ENCODE measurements around the gene ZFP36L2.

ZFP36L2 gene

GRCh38 chr2:43246641-43247040 is 20.2 kb upstream of the ZFP36L2 start:
- DNase-seq: no peak

- DNase-seq: no peak
These were observed 15.2 kb upstream of the ZFP36L2 start for GRCh38 chr2:43241558-43241957.

- DNase-seq: no peak
These were observed 14.4 kb upstream of the ZFP36L2 start for GRCh38 chr2:43240766-43241150.

GRCh38 chr2:43239981-43240765 is 13.8 kb upstream of the ZFP36L2 start:
- DNase-seq: peak; percentile 82

- no peak for DNase-seq
These were observed 12.4 kb upstream of the ZFP36L2 start for GRCh38 chr2:43238813-43239212.

GRCh38 chr2:43238176-43238575 is 11.8 kb upstream of the ZFP36L2 start:
- DNase-seq: peak; percentile 43

- peak; percentile 75 for DNase-seq
These were observed 7.1 kb upstream of the ZFP36L2 start for GRCh38 chr2:43233218-43234212.

- no peak for DNase-seq
These were observed 4.8 kb upstream of the ZFP36L2 start for GRCh38 chr2:43230951-43231827.

- DNase-seq: no peak
These were observed 4.0 kb upstream of the ZFP36L2 start for GRCh38 chr2:43230351-43230885.

GRCh38 chr2:43228756-43229659 is 2.6 kb upstream of the ZFP36L2 start:
- DNase-seq: no peak

GRCh38 chr2:43228321-43228751 is 1.9 kb upstream of the ZFP36L2 start:
- DNase-seq: no peak

GRCh38 chr2:43227830-43228281 is 1.4 kb upstream of the ZFP36L2 start:
- peak; percentile 68 for DNase-seq

GRCh38 chr2:43226955-43227829 is 786 bp upstream of the ZFP36L2 start:
- peak; percentile 91 for DNase-seq

- DNase-seq: peak; percentile 91
These were observed 433 bp downstream of the ZFP36L2 start for GRCh38 chr2:43225788-43226557.

GRCh38 chr2:43225093-43225787 is 1.2 kb downstream of the ZFP36L2 start:
- peak; percentile 52 for DNase-seq

GRCh38 chr2:43224571-43225092 is 1.8 kb downstream of the ZFP36L2 start:
- peak; percentile 31 for DNase-seq

- DNase-seq: peak; percentile 70
These were observed 2.3 kb downstream of the ZFP36L2 start for GRCh38 chr2:43224131-43224570.

GRCh38 chr2:43223521-43224001 is 2.8 kb downstream of the ZFP36L2 start:
- peak; percentile 33 for DNase-seq

Measured in inflammatory macrophage treated with lipopolysaccharide for 4 hours (primary cell).